Fibroblast of villous mesenchyme (primary cell): ENCODE measurements around the gene SUCO. TPM values are rescaled to one million over a fixed set of nuclear protein-coding genes. Genes with fewer than 3 reads are reported as not detected.
A peak's percentile ranks its signal among the peaks of the same experiment; 100 is the strongest.

Experiments
- DNase-seq: peaks from one replicate; pipeline ENCODE4 v3.0.0-alpha.2; 2010; ENCODE audit warnings: low read depth
- H3K4me3 ChIP-seq: 2 replicates; pipeline ENCODE4 v1.5.1; 2011; ENCODE audit warnings: low read depth, mild to moderate bottlenecking, low read length
- CTCF ChIP-seq: IDR thresholded peaks from 2 replicates; pipeline ENCODE4 v1.5.1; 2012; ENCODE audit warnings: low read depth, mild to moderate bottlenecking, low read length; ENCODE audit not compliant: insufficient read depth
- total RNA-seq: library from RNA; depleted of rRNA; stranded (reverse); fragments of >200 nt; gene quantifications from 2 replicates; pipeline ENCODE4 v1.2.3, GENCODE V29; 2012

The SUCO gene
- total RNA-seq, 1 donor: 56.1 TPM

GRCh38 chr1:172602706-172603105 lies 69.8 kb downstream of the SUCO start:
- H3K4me3 ChIP-seq: no peak overlapping the region
- no peak for DNase-seq
- no peak for TF ChIP-seq CTCF

- no peak for DNase-seq
- H3K4me3 ChIP-seq: no peak overlapping the region
- no peak for TF ChIP-seq CTCF
Measured at GRCh38 chr1:172603816-172604215, 70.9 kb downstream of the SUCO start.

GRCh38 chr1:172605641-172606040 lies 72.7 kb downstream of the SUCO start:
- TF ChIP-seq CTCF: no peak
- no peak for DNase-seq
- H3K4me3 ChIP-seq: no peak overlapping the region

- no peak for TF ChIP-seq CTCF
- no peak for DNase-seq
- H3K4me3 ChIP-seq: no peak overlapping the region
Measured at GRCh38 chr1:172607145-172607544, 74.2 kb downstream of the SUCO start.

GRCh38 chr1:172608098-172608601 lies 75.2 kb downstream of the SUCO start:
- TF ChIP-seq CTCF: no peak
- no peak for DNase-seq
- no peak overlapping the region for H3K4me3 ChIP-seq

- TF ChIP-seq CTCF: peak; percentile 41
- no peak for DNase-seq
- no peak overlapping the region for H3K4me3 ChIP-seq
Measured at GRCh38 chr1:172609528-172609927, 76.6 kb downstream of the SUCO start.

- DNase-seq: no peak
- TF ChIP-seq CTCF: no peak
- H3K4me3 ChIP-seq: no peak overlapping the region
Measured at GRCh38 chr1:172612478-172612877, 79.5 kb downstream of the SUCO start.
